GM18498 (cell line): ENCODE measurements around the gene NF1.
"Not testable (repeated sequence)": the region's sequence is repeated elsewhere in the genome, so short reads cannot be mapped to it uniquely, and the experiment has no call there.

Source experiments
- ATAC-seq: cut with Tn5 transposase; IDR thresholded peaks from one replicate; pipeline ENCODE4 v1.9.1; 2021; ENCODE audit warnings: mild to moderate bottlenecking, moderate library complexity; ENCODE audit not compliant: unreplicated experiment

Gene NF1

GRCh38 chr17:31321481-31321880 lies 226.7 kb downstream of the NF1 start, which contains the start of gene EVI2A:
EVI2A (minus strand) TSS chr17:31321622; CDS start chr17:31319013, 2,609 bp downstream.
- no peak for ATAC-seq

GRCh38 chr17:31321966-31322365 lies 227.2 kb downstream of the NF1 start:
- no peak for ATAC-seq

- ATAC-seq, result no peak
These were observed 228.8 kb downstream of the NF1 start for GRCh38 chr17:31323551-31323950.

GRCh38 chr17:31327534-31328159 lies 232.9 kb downstream of the NF1 start:
- ATAC-seq, result no peak

GRCh38 chr17:31328160-31328535 lies 233.4 kb downstream of the NF1 start:
- no peak for ATAC-seq

GRCh38 chr17:31329221-31329620 lies 234.4 kb downstream of the NF1 start:
- no peak for ATAC-seq

- ATAC-seq, result no peak
These were observed 245.3 kb downstream of the NF1 start for GRCh38 chr17:31339906-31340661.

- not testable (repeated sequence) for ATAC-seq
These were observed 250.5 kb downstream of the NF1 start for GRCh38 chr17:31345191-31345747.

- no peak for ATAC-seq
These were observed 254.7 kb downstream of the NF1 start for GRCh38 chr17:31349454-31349853.

- no peak for ATAC-seq
These were observed 261.2 kb downstream of the NF1 start for GRCh38 chr17:31355935-31356334.

- no peak for ATAC-seq
These were observed 262.3 kb downstream of the NF1 start for GRCh38 chr17:31357091-31357490.

GRCh38 chr17:31357839-31358394 lies 263.1 kb downstream of the NF1 start:
- ATAC-seq, result no peak

- no peak for ATAC-seq
These were observed 269.2 kb downstream of the NF1 start for GRCh38 chr17:31364012-31364411.

GRCh38 chr17:31366088-31366487 lies 271.3 kb downstream of the NF1 start:
- ATAC-seq, result no peak

- no peak for ATAC-seq
These were observed 274.5 kb downstream of the NF1 start for GRCh38 chr17:31369266-31369665.

- ATAC-seq, result no peak
These were observed 276.8 kb downstream of the NF1 start for GRCh38 chr17:31371511-31372097.

- ATAC-seq, result no peak
These were observed 278.6 kb downstream of the NF1 start for GRCh38 chr17:31373150-31374093.

GRCh38 chr17:31374094-31374447 lies 279.3 kb downstream of the NF1 start:
- ATAC-seq, result no peak

- ATAC-seq, result no peak
These were observed 279.7 kb downstream of the NF1 start for GRCh38 chr17:31374503-31374902.

- ATAC-seq, result no peak
These were observed 283.9 kb downstream of the NF1 start for GRCh38 chr17:31378638-31379037.
